HG03575 (cell line): ENCODE results near the gene SLC13A4.

Experiments used
- ATAC-seq: cut with Tn5 transposase; IDR thresholded peaks from one replicate; pipeline ENCODE4 v1.9.1; 2021; ENCODE audit not compliant: unreplicated experiment, insufficient number of reproducible peaks, low FRiP score; ENCODE audit errors: extremely low read depth

SLC13A4 gene

GRCh38 chr7:135726911-135727673 is 894 bp downstream of the SLC13A4 start:
- ATAC-seq, result no peak

DNA sequence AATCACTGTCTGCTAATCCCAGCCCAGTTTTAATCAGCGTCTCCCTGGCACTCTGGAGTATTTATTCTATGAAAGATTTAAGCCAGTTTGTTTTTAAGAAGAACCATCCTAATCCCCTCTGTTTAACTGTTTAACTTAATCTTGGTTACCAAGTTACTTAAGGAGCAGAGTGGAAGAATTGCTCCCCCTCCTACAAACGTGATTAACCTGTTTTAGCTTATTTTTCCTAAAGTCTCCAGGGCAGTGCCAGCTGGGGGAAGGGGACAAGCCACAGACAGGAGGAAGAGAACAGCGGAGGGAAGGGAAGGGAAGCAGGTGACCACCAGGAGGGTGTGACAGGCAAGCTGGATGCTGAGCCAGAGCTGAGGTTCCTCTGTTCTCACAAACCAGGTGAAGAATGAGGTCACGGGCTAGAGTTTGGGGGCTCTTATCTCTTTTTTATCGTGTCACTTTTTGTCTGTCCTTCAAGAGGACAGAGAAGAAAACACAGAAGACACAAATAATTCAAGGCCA is 1.7 kb downstream of the SLC13A4 start:
- no peak for ATAC-seq

GRCh38 chr7:135723411-135723810 is 4.6 kb downstream of the SLC13A4 start:
- ATAC-seq, result no peak

- ATAC-seq, result no peak
These were observed 6.7 kb downstream of the SLC13A4 start for GRCh38 chr7:135721198-135721820.

DNA sequence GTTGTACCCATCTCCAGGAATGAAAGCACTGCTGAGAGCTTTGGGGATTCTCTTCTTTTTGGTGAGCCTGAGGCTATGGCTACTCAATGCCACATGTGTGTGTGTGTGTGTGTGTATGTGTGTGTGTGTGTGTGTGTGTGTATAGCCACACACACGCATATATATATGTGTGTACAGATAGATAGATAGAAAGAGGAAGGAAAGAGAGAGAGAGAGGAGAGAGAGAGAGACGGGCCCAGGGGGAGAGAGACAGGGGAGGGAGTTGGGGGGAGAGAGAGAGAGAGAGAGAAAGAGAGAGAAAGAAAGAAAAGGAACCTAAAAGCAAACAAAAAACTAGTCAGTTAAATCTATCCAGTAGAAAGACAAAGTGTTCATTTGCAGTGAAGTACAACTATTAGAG is 8.3 kb downstream of the SLC13A4 start:
- ATAC-seq, result no peak

- no peak for ATAC-seq
These were observed 9.1 kb downstream of the SLC13A4 start for GRCh38 chr7:135718794-135719437.

DNA sequence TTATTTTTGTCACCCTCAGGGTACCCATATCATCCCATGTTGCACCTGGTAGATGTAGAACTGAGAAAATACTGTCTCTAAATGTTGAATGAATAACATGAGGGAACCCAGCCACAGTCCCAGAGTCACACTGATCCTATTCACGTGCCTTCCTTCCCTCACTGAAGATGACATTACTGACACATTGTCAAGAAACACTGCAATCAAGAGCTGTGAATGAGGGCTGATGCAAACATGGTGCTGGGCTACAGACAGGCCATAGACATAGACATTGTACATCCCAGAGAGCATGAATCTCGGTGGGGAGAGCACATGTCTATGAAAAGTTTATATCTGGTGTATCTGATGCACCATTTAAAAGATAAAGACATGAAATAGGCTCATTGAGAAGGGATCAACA is 9.8 kb downstream of the SLC13A4 start:
- ATAC-seq, result no peak

- ATAC-seq, result no peak
These were observed 10.3 kb downstream of the SLC13A4 start for GRCh38 chr7:135717693-135718092.

DNA sequence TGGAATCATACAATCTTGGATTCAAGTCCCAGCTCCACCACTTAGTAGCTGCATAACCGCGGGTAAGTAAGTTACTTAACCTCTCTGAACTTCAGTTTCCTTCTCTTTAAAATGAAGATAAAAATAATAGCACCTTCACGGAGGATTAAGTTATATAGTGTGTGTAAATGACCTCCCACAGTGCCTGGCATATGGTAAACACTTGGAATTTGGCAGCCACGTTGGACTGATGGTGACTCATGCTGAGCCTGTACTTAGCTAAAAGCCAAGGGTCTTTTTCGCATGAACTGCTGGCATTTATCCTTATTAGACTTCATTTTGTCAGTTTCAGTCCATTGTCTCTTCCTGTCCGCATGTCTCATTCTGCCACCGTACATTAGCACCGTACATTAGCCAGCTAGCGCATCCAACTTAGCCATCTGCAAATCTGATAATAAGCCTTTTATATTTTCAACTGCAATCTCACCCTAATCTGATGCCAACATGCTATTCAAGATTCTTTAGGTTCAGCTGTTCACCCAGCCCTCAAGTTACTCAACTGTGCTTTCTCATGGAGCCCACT is 11.2 kb downstream of the SLC13A4 start:
- ATAC-seq, result no peak

DNA sequence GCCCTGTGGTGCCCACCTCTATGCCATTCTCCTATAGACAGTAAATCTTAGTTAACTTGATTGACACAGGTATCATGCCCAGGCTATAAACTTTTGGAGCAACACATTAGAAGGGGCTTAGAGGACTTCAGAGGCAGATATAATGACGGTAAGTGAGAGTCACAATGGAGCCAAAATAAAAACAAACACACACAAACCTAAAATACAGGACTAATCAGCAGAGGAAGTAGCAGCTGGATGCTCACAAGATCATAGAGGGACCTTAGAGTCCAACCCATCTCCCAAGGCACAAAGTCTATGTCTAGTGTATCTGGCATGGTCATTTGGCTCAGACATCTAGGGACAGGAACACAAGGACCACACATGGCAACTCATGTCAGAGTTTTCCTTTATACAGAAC is 12.3 kb downstream of the SLC13A4 start:
- ATAC-seq, result no peak

DNA sequence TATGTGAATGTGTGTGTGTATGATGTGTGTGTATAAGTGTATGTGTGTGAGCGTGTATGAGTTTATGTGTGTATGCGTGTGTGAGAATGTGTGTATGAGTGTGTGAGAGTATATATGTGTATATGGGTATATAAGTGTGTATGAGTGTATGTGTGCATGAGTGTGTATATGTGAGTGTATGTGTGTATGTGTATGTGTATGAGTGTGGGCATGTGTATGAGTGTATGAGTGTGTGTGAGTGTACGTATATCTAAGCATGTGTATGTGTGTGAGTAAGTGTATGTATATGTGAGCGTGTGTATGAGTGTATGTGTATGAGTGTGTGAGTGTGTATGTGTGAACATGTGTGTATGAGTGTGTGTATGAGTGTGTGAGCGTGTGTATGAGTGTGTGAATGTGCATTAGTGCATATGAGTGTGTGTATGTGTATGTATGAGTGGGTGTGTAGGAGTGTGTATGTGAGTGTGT is 12.9 kb downstream of the SLC13A4 start:
- ATAC-seq, result no peak

DNA sequence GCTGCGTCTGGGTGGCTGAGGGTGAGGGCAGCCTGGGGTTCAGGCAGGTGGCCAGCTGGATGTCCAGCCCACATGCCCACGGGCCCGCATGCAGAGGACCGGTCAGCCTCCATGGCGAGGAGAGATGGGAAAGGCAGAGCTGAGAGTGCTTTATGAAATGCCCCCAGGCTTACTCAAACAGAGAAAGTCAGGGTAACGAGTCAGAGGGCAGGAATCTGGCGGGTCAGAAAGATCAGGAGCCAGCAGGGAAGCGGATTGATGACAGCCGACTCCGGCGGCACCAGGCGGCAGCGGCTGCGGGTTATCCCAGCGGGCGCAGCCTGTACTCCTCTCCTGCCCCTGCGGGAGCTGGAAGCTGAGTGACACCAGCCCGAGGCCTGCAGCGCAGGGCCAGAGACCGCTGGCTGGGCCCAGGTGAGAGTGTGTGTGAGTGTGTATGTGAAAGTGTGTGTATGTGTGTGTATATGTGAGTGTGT is 13.4 kb downstream of the SLC13A4 start:
- no peak for ATAC-seq

GRCh38 chr7:135713836-135714470 is 14.0 kb downstream of the SLC13A4 start:
- no peak for ATAC-seq

DNA sequence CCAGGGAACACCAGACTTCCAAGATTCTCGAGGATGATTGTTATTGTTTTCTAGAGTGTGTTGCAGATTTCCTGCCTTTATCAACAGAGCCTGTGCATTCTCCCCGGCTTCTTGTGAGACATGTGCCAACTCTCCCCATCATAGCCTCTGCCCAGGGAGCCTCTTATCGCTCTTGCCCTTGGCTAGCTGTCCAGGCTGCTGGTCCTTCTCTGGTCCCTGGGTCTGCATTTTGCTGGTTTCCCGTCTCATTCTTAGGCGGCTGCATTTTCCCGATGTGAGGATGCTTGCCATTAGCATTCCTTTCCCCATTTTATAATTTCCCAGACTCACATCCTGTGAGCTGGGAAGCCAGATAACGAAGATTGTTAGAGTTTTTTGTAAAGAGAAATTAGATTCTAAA is 15.2 kb downstream of the SLC13A4 start:
- no peak for ATAC-seq

GRCh38 chr7:135712182-135712782 is 15.7 kb downstream of the SLC13A4 start:
- no peak for ATAC-seq

- ATAC-seq, result no peak
These were observed 16.9 kb downstream of the SLC13A4 start for GRCh38 chr7:135711139-135711469.

DNA sequence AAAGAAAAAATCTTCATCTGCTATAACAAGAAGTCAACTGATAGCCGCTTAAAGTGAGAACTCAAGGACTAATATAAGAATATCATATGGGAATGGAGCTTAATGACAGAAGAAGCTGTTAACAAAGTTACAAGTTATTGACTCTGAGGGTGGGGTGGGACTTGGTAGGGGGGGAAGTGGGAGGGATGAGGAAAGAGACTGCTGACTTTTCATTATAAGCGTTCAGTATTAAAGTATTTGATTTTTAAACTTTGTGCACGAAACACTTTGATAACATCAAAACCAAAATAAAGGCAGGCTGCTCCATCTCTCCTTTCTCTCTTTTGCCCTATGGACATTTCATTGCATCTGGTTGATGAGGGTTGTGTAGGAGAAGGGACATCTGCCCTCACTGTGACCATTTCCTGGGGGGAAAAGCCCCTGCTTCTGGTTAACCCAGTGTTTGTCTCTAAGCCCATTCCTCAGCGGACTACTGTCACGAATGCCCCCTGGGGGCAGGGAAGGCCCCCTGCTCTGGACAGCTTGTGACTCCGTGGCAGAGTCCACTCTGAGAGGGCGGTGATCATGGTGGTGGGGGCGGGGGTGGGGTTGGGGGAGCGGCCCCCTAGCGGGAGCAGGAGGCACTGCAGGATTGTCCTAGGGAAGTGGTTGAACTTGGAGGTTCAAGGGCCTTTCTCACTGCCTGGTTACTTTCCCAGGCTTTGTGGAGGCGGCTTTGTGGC is 17.4 kb downstream of the SLC13A4 start:
- ATAC-seq, result no peak

DNA sequence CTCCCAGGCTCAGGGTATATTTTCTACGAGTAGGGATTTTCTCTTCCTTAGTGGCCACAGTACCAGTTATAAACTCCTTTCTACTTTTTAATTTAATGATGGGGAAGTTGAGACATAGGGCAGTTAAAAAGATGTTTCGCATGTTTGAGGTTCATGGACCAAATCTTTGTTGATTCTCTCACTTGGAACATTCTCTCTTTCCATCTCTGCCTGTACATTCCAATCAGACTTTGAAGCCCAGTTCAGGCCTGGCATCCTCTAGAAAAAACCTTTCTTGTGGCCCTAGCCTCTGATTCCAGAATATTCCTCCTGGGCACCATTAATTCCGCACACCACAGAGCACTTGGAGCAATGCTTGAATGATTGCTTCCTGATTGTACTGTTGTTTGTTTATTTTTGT is 18.5 kb downstream of the SLC13A4 start:
- no peak for ATAC-seq
